Vagina (tissue), 2 donors: Measurements from ENCODE around the gene KLHL40. TPM values are rescaled to one million over a fixed set of nuclear protein-coding genes. Genes with fewer than 3 reads are reported as not detected.

Experiments used
- DNase-seq, 2 donors: peaks; one replicate each; pipeline ENCODE4 v3.0.0-alpha.2; 2017; ENCODE audit errors: extremely low spot score in 2 of 2
- H3K27ac ChIP-seq: fragments of 200-600 bp; sonication (generic); one replicate; pipeline ENCODE4 v1.5.1; 2019
- H3K27me3 ChIP-seq: fragments of 200-600 bp; sonication (generic); one replicate; pipeline ENCODE4 v1.5.1; 2019
- H3K36me3 ChIP-seq, 2 donors: fragments of 200-600 bp; sonication (generic); one replicate each; pipeline ENCODE4 v1.5.1; 2017 to 2019
- H3K4me1 ChIP-seq: fragments of 200-600 bp; sonication (generic); one replicate; pipeline ENCODE4 v1.5.1; 2019
- H3K4me3 ChIP-seq, 2 donors: fragments of 200-600 bp; sonication (generic); 1 replicate in 1 of 2; 2 replicates in 1 of 2; pipeline ENCODE4 v1.5.1; 2016 to 2019
- H3K9me3 ChIP-seq: fragments of 200-600 bp; sonication (generic); one replicate; pipeline ENCODE4 v1.5.1; 2019
- POLR2A ChIP-seq, 2 donors: fragments of 450-650 bp; IDR thresholded peaks; one replicate each; pipeline ENCODE4 v1.6.1; 2017; ENCODE audit warnings: antibody characterized with exemption in 2 of 2, mild to moderate bottlenecking in 2 of 2, moderate library complexity in 2 of 2
- POLR2AphosphoS5 ChIP-seq, 2 donors: sonication (generic); formaldehyde crosslinking; IDR thresholded peaks; one replicate each; pipeline ENCODE4 v1.9.0; 2017; ENCODE audit warnings: antibody characterized with exemption in 2 of 2, mild to moderate bottlenecking in 2 of 2, low read depth in 1 of 2; ENCODE audit not compliant: insufficient read depth in 1 of 2
- intact Hi-C: fragments of 100-400 bp; cut with DNase I; formaldehyde crosslinking; loops from one replicate; pipeline ENCODE4 v1.15.1; 2023
- total RNA-seq: library from RNA; depleted of rRNA; stranded (reverse); fragments of >200 nt; gene quantifications from one replicate; pipeline ENCODE4 v1.2.3, GENCODE V29; 2016
- TF ChIP-seq, protein P1 (sequence below), 3 experiments: fragments of 450-650 bp in 2 of 3; fragments of 200-600 bp in 1 of 3; sonication (generic) in 1 of 3; IDR thresholded peaks; one replicate each; pipeline ENCODE4 v1.5.1; 2017 to 2019; ENCODE audit warnings: antibody characterized with exemption in 3 of 3, mild to moderate bottlenecking in 2 of 3, moderate library complexity in 2 of 3

The KLHL40 gene
- total RNA-seq, 1 donor from 2014 or later, result not detected

DNA sequence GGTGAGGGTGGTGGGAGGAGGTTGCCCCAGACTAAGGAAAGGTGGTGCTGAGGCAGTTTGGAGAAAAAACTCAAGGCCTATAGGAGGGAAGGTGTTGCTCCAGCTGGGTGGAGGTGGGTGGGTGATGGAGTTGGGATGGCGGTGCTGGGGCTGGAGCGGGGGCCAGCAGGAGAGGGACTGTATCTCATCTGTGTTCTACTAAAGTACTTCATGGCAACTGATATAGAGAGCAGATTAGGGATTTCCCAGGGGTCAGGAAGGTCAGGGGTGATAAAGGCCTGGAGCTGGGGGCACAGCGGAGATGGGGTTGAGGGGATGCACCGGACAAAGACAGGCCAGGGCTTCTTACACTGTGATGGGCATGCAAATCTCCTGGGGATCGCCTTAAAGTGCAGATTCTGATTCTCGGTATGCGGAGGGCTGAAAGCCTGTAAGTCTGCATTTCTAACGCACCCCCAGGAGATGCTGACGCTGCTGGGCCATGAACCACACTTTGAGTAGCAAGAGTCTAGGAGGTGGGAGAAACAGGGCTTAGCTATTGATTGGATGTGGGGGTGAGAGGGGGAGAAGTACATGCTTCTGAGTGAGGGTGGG lies 4.2 kb downstream of the KLHL40 start:
- H3K36me3 ChIP-seq, result no peaks in the 10 kb centered on the region
- no peak overlapping the region for H3K27ac ChIP-seq
- H3K27me3 ChIP-seq, result no peaks in the 10 kb centered on the region
- no peak overlapping the region for H3K4me3 ChIP-seq
- H3K4me1 ChIP-seq, result peaks cover 18% of the 10 kb centered on the region
- intact Hi-C loops, result no loop called here
- no peak for DNase-seq
- no peaks in the 10 kb centered on the region for H3K9me3 ChIP-seq
- TF ChIP-seq, protein P1, sequence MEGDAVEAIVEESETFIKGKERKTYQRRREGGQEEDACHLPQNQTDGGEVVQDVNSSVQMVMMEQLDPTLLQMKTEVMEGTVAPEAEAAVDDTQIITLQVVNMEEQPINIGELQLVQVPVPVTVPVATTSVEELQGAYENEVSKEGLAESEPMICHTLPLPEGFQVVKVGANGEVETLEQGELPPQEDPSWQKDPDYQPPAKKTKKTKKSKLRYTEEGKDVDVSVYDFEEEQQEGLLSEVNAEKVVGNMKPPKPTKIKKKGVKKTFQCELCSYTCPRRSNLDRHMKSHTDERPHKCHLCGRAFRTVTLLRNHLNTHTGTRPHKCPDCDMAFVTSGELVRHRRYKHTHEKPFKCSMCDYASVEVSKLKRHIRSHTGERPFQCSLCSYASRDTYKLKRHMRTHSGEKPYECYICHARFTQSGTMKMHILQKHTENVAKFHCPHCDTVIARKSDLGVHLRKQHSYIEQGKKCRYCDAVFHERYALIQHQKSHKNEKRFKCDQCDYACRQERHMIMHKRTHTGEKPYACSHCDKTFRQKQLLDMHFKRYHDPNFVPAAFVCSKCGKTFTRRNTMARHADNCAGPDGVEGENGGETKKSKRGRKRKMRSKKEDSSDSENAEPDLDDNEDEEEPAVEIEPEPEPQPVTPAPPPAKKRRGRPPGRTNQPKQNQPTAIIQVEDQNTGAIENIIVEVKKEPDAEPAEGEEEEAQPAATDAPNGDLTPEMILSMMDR (IDR thresholded peaks at IDR 0.05), result no peak
- TF ChIP-seq POLR2A (IDR thresholded peaks at IDR 0.05) (no peak), POLR2AphosphoS5 (IDR thresholded peaks at IDR 0.05; ENCODE audit: insufficient read depth in 1 of 2, low read depth in 1 of 2) (no peak)

DNA sequence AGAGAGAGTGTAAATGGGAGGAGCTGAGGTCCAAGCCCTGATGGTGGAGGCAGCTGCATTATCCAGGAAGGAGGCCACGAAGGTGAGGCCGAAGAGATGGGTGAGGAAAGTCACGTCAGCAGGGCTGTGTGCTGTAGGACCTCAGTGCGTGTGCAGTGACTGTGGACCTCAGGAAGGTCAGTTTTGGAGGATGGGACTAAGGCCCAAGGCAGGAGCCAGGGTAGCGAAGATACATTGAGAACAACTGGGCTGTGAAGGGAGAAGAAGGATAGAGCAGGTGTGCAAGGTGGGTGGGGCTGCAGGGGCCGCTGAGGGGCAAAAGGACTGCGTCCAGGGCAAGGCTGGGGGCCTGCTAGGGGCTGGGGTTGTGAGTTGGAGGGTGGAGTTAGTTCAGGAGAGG lies 4.9 kb downstream of the KLHL40 start:
- no peaks in the 10 kb centered on the region for H3K27me3 ChIP-seq
- TF ChIP-seq, protein P1 (IDR thresholded peaks at IDR 0.05), result no peak
- TF ChIP-seq POLR2A (IDR thresholded peaks at IDR 0.05) (no peak), POLR2AphosphoS5 (IDR thresholded peaks at IDR 0.05; ENCODE audit: insufficient read depth in 1 of 2, low read depth in 1 of 2) (no peak)
- intact Hi-C loops, result no loop called here
- peaks cover 11% of the 10 kb centered on the region for H3K4me1 ChIP-seq
- H3K27ac ChIP-seq, result no peak overlapping the region
- H3K36me3 ChIP-seq, result no peaks in the 10 kb centered on the region
- DNase-seq, result no peak
- H3K9me3 ChIP-seq, result no peaks in the 10 kb centered on the region
- no peak overlapping the region for H3K4me3 ChIP-seq

DNA sequence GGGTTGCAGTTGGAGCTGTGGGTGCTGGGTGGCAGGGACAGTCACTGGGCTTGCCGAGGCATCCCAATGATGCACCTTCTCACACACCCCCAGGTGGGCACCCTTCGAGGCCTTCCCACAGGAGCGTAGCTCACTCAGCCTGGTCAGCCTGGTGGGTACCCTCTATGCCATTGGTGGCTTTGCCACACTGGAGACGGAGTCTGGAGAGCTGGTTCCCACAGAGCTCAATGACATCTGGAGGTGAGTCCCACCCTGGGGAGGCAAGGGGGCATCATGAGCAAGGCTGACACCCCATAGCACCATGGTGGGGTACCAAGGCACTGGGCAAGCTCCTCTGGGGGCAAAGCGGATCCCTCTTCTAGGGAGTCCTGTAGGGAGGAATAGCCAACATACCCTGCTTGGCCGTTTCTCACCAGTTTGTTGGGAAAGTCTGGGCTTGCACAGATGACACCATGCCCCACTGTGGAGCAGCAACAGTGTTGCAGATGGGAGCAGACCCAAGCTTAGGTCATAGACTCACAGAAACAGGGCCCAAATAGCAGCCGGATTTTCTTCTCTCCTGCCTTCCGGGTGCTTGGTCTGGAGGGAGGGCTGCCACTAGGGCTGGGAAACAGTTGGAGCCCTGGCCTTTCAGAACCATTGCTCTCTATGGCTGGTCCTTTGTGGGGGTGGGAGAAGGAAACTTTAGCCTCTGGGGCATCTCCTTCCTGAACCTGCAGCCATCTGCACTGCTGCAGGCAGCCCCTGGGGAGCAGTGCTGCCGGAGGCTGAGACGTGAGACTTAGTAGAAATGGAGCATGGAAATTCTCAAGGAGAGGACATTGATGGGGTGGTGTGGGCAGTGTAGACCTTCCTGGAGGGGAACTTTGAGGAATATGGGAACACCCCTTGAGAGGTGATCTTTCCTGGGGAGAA lies 5.7 kb downstream of the KLHL40 start:
- peaks cover 3% of the 10 kb centered on the region for H3K4me1 ChIP-seq
- TF ChIP-seq POLR2AphosphoS5 (IDR thresholded peaks at IDR 0.05; ENCODE audit: insufficient read depth in 1 of 2, low read depth in 1 of 2) (no peak), POLR2A (IDR thresholded peaks at IDR 0.05) (no peak)
- TF ChIP-seq, protein P1 (IDR thresholded peaks at IDR 0.05), result no peak
- intact Hi-C loops, result no loop called here
- no peak overlapping the region for H3K4me3 ChIP-seq
- H3K27ac ChIP-seq, result no peak overlapping the region
- no peak for DNase-seq
- no peaks in the 10 kb centered on the region for H3K36me3 ChIP-seq
- H3K9me3 ChIP-seq, result no peaks in the 10 kb centered on the region
- no peaks in the 10 kb centered on the region for H3K27me3 ChIP-seq

DNA sequence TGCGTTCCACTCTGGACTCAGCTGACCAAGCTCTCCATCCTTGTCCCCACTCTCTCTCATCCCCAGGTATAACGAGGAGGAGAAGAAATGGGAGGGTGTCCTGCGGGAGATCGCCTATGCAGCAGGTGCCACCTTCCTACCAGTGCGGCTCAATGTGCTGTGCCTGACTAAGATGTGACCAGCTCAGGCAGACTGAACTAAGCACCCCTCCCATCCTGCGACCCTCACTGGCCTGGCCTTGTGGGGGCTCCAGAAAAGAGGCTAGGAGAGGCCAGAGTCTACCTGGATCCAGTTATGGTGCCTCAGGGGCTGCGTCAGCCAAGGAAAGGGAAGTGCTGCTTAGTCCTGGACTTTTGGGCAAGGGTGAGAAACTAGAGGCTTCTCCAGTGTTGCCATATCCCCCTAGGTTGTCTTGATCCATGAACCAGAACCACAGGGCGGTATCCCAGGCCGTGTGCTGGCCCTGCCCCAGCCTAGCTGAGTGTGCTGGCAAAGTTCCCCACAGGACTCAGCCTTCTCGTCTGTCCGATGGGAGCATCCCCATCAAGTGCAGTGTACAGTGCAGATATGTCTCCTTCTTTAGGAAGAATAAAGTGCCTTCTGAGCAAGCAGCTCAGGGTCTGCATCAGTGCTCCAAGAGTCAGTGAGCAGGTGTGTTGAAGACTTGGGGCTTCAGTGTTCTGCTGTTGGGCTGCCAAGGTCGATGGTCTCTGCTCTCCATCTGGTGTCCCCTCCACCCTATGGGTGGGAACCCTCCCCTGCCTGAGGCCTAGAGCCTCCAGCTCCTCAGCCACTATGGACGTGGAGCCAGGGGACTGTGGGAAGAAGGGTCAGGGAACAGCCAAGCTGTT lies 6.7 kb downstream of the KLHL40 start:
- Histone ChIP-seq H3K4me3 (no peak overlapping the region), H3K9me3 (no peaks in the 10 kb centered on the region), H3K4me1 (no peaks in the 10 kb centered on the region), H3K27me3 (no peaks in the 10 kb centered on the region), H3K27ac (no peak overlapping the region), H3K36me3 (no peaks in the 10 kb centered on the region)
- TF ChIP-seq POLR2AphosphoS5 (IDR thresholded peaks at IDR 0.05; ENCODE audit: insufficient read depth in 1 of 2, low read depth in 1 of 2) (no peak), POLR2A (IDR thresholded peaks at IDR 0.05) (no peak)
- TF ChIP-seq, protein P1 (IDR thresholded peaks at IDR 0.05), result no peak
- no peak for DNase-seq
- intact Hi-C loops, result no loop called here
